Transverse colon (tissue), 4 donors: Measurements from ENCODE around the gene TGFBI. TPM values are rescaled to one million over a fixed set of nuclear protein-coding genes. Genes with fewer than 3 reads are reported as not detected.

Experiments used
- DNase-seq: peaks from one replicate; pipeline ENCODE4 v3.0.0-alpha.2; 2019
- H3K27ac ChIP-seq, 4 donors: fragments of 200-600 bp; sonication (generic); 2 replicates each; pipeline ENCODE4 v1.5.1; 2016 to 2018; ENCODE audit warnings: inconsistent platforms in 4 of 4
- H3K27me3 ChIP-seq: fragments of 200-600 bp; sonication (generic); 2 replicates; pipeline ENCODE4 v1.5.1; 2017; ENCODE audit warnings: inconsistent platforms
- H3K36me3 ChIP-seq, 4 donors: fragments of 200-600 bp; sonication (generic); 2 replicates each; pipeline ENCODE4 v1.5.1; 2017 to 2019; ENCODE audit warnings: inconsistent platforms in 4 of 4
- H3K4me1 ChIP-seq, 4 donors: fragments of 200-600 bp; sonication (generic); 2 replicates each; pipeline ENCODE4 v1.5.1; 2017 to 2020; ENCODE audit warnings: inconsistent platforms in 4 of 4
- H3K4me3 ChIP-seq, 4 donors: fragments of 200-600 bp; sonication (generic); 1 replicate in 1 of 4; 2 replicates in 3 of 4; pipeline versions ENCODE4 v1.5.1 to v1.6.1; 2017 to 2019; ENCODE audit warnings: inconsistent platforms in 4 of 4
- H3K9me3 ChIP-seq, 2 donors: fragments of 200-600 bp; sonication (generic); 2 replicates each; pipeline ENCODE4 v1.5.1; 2017 to 2019; ENCODE audit warnings: inconsistent platforms in 2 of 2
- CTCF ChIP-seq, 5 experiments: fragments of 200-600 bp in 3 of 5; fragments of 450-650 bp in 2 of 5; sonication (generic) in 3 of 5; IDR thresholded peaks; 1 replicate in 2 of 5; 2 replicates in 3 of 5; pipeline ENCODE4 v1.5.1; 2016 to 2017; ENCODE audit warnings: antibody characterized with exemption in 5 of 5, inconsistent platforms in 3 of 5, mild to moderate bottlenecking in 2 of 5, moderate library complexity in 1 of 5
- EP300 ChIP-seq: sonication (generic); formaldehyde crosslinking; IDR thresholded peaks from one replicate; pipeline ENCODE4 v1.6.1; 2017; ENCODE audit warnings: antibody characterized with exemption, low read depth
- POLR2A ChIP-seq: fragments of 450-650 bp; IDR thresholded peaks from one replicate; pipeline ENCODE4 v1.6.1; 2016; ENCODE audit warnings: antibody characterized with exemption, mild to moderate bottlenecking, moderate library complexity
- POLR2AphosphoS5 ChIP-seq, 3 donors: sonication (generic); formaldehyde crosslinking; IDR thresholded peaks; one replicate each; pipeline ENCODE4 v1.6.1; 2016; ENCODE audit warnings: antibody characterized with exemption in 3 of 3
- WGBS, 2 donors: methylation state at CpG; one replicate each; pipeline ENCODE4 v1.1.5; 2018; ENCODE audit warnings: low coverage in 1 of 2; 5-methylcytosine and 5-hydroxymethylcytosine counted together
- in situ Hi-C, 4 donors: fragments of 200-750 bp; cut with MboI; loops; one replicate each; pipeline versions ENCODE4 v1.15.0 to v1.15.1; 2017; ENCODE audit warnings: low sequenced_read_pairs in 3 of 4, low pct_ligation_motif_present in 1 of 4, low pct_unique_long_range_greater_than_20kb in 1 of 4
- intact Hi-C: fragments of 100-400 bp; cut with DNase I; formaldehyde crosslinking; loops from one replicate; pipeline ENCODE4 v1.15.1; 2023; ENCODE audit warnings: low total_unique reads
- total RNA-seq, 4 donors: library from RNA; depleted of rRNA; stranded (reverse); fragments of >200 nt; gene quantifications; one replicate each; pipeline ENCODE4 v1.1.0, GENCODE V29; 2016

Gene TGFBI
- total RNA-seq, 4 donors from 2014 or later: 22.4 to 79.6 (median 29.8) TPM

DNA sequence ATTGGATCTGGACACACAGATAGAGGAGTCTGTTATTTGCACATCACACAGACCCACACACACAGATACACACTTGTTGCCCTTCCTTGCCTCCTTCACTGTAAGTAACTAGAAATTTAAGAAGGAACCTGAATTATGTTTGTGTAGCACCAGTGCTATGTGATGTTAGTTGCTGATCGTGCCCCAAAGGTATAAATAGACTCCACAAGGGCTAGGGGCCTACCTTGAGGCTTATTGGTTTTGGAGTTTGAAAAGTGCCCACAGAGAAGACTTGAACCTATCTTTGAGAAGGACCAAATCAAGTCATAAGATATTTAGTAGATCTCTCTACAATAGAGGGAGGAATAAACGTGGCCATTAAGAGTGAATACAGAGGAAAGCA is 8.8 kb upstream of the TGFBI start:
- Histone ChIP-seq H3K4me1 (peaks cover 3 to 19% (median 10%) of the 10 kb centered on the region in 4 donors), H3K27ac (peak overlapping the region; percentile 57 to 71 (median 64)), H3K9me3 (no peaks in the 10 kb centered on the region), H3K27me3 (no peaks in the 10 kb centered on the region), H3K4me3 (no peak overlapping the region), H3K36me3 (no peaks in the 10 kb centered on the region)
- DNase-seq: no peak
- TF ChIP-seq POLR2AphosphoS5 (IDR thresholded peaks at IDR 0.05) (no peak), POLR2A (no peak), EP300 (no peak), CTCF (IDR thresholded peaks at IDR 0.05) (no peak)
- in situ Hi-C loops: no loop called here
- WGBS, 2 donors: 65 to 67% methylated on average over 2 of the region's 2 CpGs
- intact Hi-C loops: loop anchor here (5.0 kb wide), 1 partner anchor 37 kb away; no protein-coding TSS in a partner anchor

- Histone ChIP-seq H3K27me3 (no peaks in the 10 kb centered on the region), H3K27ac (peak overlapping the region; percentile 57 to 71 (median 64)), H3K36me3 (no peaks in the 10 kb centered on the region), H3K4me3 (no peak overlapping the region), H3K4me1 (peaks cover 3 to 18% (median 13%) of the 10 kb centered on the region in 4 donors), H3K9me3 (no peaks in the 10 kb centered on the region)
- TF ChIP-seq CTCF (IDR thresholded peaks at IDR 0.05): no peak
- TF ChIP-seq POLR2A: no peak
- TF ChIP-seq POLR2AphosphoS5 (IDR thresholded peaks at IDR 0.05): peak; percentile 41 to 61 (median 47)
- no peak for TF ChIP-seq EP300
- intact Hi-C loops (loop anchor here (5.0 kb wide), 1 partner anchor 37 kb away; no protein-coding TSS in a partner anchor), in situ Hi-C loops (no loop called here)
- peak; percentile 14 for DNase-seq
- 58 to 59% methylated on average over 7 to 10 of the region's 10 CpGs for WGBS, 2 donors
Observed at GRCh38 chr5:136020383-136021015, 8.3 kb upstream of the TGFBI start.

DNA sequence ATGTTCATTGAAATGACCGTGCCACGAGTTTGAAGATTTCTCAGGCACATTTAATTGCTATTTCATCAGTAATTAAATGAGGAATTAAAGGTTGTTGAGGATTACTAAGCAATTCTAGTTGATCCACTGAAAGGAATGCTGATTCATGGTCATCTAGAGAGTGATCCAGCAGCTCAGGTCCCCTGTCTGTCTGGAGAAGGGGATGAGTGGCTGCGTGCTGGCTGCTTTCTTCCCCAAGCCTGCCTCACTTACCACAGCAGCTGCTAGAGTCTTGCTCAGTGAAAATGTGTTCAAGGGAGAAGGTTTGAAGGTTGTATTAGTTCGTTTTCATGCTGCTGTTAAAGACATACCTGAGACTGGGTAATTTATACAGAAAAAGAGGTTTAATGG is 7.8 kb upstream of the TGFBI start:
- H3K27ac ChIP-seq: peak overlapping the region; percentile 57 to 71 (median 64)

GRCh38 chr5:136022965-136023364 is 5.8 kb upstream of the TGFBI start:
- H3K27ac ChIP-seq: no peak overlapping the region
- H3K36me3 ChIP-seq: no peaks in the 10 kb centered on the region
- H3K9me3 ChIP-seq: no peaks in the 10 kb centered on the region
- no peak overlapping the region for H3K4me3 ChIP-seq
- TF ChIP-seq EP300 (no peak), POLR2A (no peak), POLR2AphosphoS5 (IDR thresholded peaks at IDR 0.05) (no peak), CTCF (IDR thresholded peaks at IDR 0.05) (no peak)
- in situ Hi-C loops: no loop called here
- DNase-seq: no peak
- H3K27me3 ChIP-seq: no peaks in the 10 kb centered on the region
- 90% methylated on average over 7 of the region's 7 CpGs for WGBS, 2 donors
- H3K4me1 ChIP-seq: peaks cover 3 to 13% (median 13%) of the 10 kb centered on the region in 4 donors
- intact Hi-C loops: loop anchor here (5.0 kb wide), 1 partner anchor 34 kb away; no protein-coding TSS in a partner anchor

More for the DNA sequence above, 7.8 kb upstream of the TGFBI start:
- Histone ChIP-seq H3K27me3 (no peaks in the 10 kb centered on the region), H3K36me3 (no peaks in the 10 kb centered on the region), H3K9me3 (no peaks in the 10 kb centered on the region), H3K4me1 (peaks cover 3 to 18% (median 13%) of the 10 kb centered on the region in 4 donors), H3K4me3 (no peak overlapping the region)
- WGBS, 2 donors: 68 to 70% methylated on average over 4 of the region's 4 CpGs
- TF ChIP-seq EP300 (no peak), POLR2AphosphoS5 (IDR thresholded peaks at IDR 0.05) (no peak), POLR2A (no peak), CTCF (IDR thresholded peaks at IDR 0.05) (no peak)
- no peak for DNase-seq
- in situ Hi-C loops (no loop called here), intact Hi-C loops (loop anchor here (5.0 kb wide), 1 partner anchor 36 kb away; no protein-coding TSS in a partner anchor)
